Psoas muscle (tissue), 8 donors: Measurements from ENCODE around the gene PIH1D1. TPM values are rescaled to one million over a fixed set of nuclear protein-coding genes. Genes with fewer than 3 reads are reported as not detected.
A peak's percentile ranks its signal among the peaks of the same experiment; 100 is the strongest.

Experiments used
- ATAC-seq, 4 donors: fragments of 200-7000 bp; cut with Tn5 transposase; one replicate each; pipeline ENCODE4 v1.9.1; 2020; ENCODE audit warnings: moderate library complexity in 3 of 4, mild to moderate bottlenecking in 2 of 4
- DNase-seq, 2 donors: peaks; one replicate each; pipeline ENCODE4 v3.0.0-alpha.2; 2020
- H3K27ac ChIP-seq: fragments of 200-600 bp; one replicate; pipeline ENCODE4 v1.8.0; 2022
- H3K27me3 ChIP-seq, 3 donors: fragments of 200-600 bp in 1 of 3; one replicate each; pipeline versions ENCODE4 v1.6.1 to v1.8.0; 2013 to 2022; ENCODE audit warnings: low read length in 2 of 3, mild to moderate bottlenecking in 2 of 3, moderate library complexity in 1 of 3; ENCODE audit not compliant: insufficient read depth in 3 of 3
- H3K36me3 ChIP-seq, 2 donors: fragments of 200-600 bp in 1 of 2; one replicate each; pipeline versions ENCODE4 v1.6.1 to v1.8.0; 2013 to 2022; ENCODE audit warnings: low read depth in 1 of 2, mild to moderate bottlenecking in 1 of 2, moderate library complexity in 1 of 2; ENCODE audit not compliant: insufficient read depth in 1 of 2
- H3K4me1 ChIP-seq: fragments of 200-600 bp; one replicate; pipeline ENCODE4 v1.8.0; 2022
- H3K4me3 ChIP-seq: fragments of 200-600 bp; one replicate; pipeline ENCODE4 v1.8.0; 2022; ENCODE audit warnings: mild to moderate bottlenecking
- H3K9me3 ChIP-seq: fragments of 200-600 bp; one replicate; pipeline ENCODE4 v1.8.0; 2022
- WGBS, 3 donors: extraction: QIAGEN DNeasy Blood & Tissue Kit; methylation state at CpG; one replicate each; pipeline versions ENCODE4 v1.1.6 to v1.1.7; 2013; 5-methylcytosine and 5-hydroxymethylcytosine counted together
- intact Hi-C, 2 donors: fragments of 100-400 bp; cut with DNase I; formaldehyde crosslinking; loops; one replicate each; pipeline versions ENCODE4 v1.11.0 to v1.14.2; 2022
- polyA plus RNA-seq, 3 donors: library from polyadenylated mRNA; stranded (reverse); fragments of 200-250 nt; gene quantifications; one replicate each; pipeline ENCODE4 v1.2.3, GENCODE V29; 2013
- total RNA-seq, 4 donors: library from RNA; stranded (reverse); fragmentation: NEBNext Ultra II Directional in 2 of 4; extraction: Animal tissue kit (Norgen Biotek cat#: 25700) in 2 of 4; gene quantifications; one replicate each; pipeline versions ENCODE4 v1.2.1 to v1.2.4, GENCODE V29; 2021 to 2023
- TF ChIP-seq, protein P1 (sequence below): fragments of 200-600 bp; IDR thresholded peaks from one replicate; pipeline ENCODE4 v1.8.0; 2022; ENCODE audit warnings: antibody characterized with exemption
- donor health status: healthy with polysubstance abuse.
- donor health status: DM: no; HTN: no; CAD: no; lungs with moderate emphysema.
- donor health status: Bipolar disorder and iron deficiency.
- donor health status: healthy.
- donor health status: DM: yes; HTN: yes; CAD: no.
- donor health status: DM: no; HTN: no; CAD: no.
- donor health status: DM: no; HTN: no; CAD: no.
- donor health status: DM: yes; HTN: yes; CAD: no.

The PIH1D1 gene
- total and polyA plus RNA-seq, 7 donors, result 37.2 to 69.8 (median 46.4) TPM

GRCh38 chr19:49458567-49458903 lies 6.9 kb upstream of the PIH1D1 start:
- TF ChIP-seq, protein P1, sequence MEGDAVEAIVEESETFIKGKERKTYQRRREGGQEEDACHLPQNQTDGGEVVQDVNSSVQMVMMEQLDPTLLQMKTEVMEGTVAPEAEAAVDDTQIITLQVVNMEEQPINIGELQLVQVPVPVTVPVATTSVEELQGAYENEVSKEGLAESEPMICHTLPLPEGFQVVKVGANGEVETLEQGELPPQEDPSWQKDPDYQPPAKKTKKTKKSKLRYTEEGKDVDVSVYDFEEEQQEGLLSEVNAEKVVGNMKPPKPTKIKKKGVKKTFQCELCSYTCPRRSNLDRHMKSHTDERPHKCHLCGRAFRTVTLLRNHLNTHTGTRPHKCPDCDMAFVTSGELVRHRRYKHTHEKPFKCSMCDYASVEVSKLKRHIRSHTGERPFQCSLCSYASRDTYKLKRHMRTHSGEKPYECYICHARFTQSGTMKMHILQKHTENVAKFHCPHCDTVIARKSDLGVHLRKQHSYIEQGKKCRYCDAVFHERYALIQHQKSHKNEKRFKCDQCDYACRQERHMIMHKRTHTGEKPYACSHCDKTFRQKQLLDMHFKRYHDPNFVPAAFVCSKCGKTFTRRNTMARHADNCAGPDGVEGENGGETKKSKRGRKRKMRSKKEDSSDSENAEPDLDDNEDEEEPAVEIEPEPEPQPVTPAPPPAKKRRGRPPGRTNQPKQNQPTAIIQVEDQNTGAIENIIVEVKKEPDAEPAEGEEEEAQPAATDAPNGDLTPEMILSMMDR, result no peak
- peak overlapping the region; percentile 41 for H3K27ac ChIP-seq
- intact Hi-C loops, result no loop called here
- ATAC-seq, result no peak
- 81 to 92% (median 91%) methylated on average over 5 of the region's 5 CpGs for WGBS, 3 donors
- H3K4me3 ChIP-seq, result no peak overlapping the region
- peaks cover 0 to 9% of the 10 kb centered on the region in 2 donors for H3K36me3 ChIP-seq
- H3K9me3 ChIP-seq, result no peaks in the 10 kb centered on the region
- no peak for DNase-seq
- peaks cover 5% of the 10 kb centered on the region for H3K4me1 ChIP-seq
- no peaks in the 10 kb centered on the region for H3K27me3 ChIP-seq

DNA sequence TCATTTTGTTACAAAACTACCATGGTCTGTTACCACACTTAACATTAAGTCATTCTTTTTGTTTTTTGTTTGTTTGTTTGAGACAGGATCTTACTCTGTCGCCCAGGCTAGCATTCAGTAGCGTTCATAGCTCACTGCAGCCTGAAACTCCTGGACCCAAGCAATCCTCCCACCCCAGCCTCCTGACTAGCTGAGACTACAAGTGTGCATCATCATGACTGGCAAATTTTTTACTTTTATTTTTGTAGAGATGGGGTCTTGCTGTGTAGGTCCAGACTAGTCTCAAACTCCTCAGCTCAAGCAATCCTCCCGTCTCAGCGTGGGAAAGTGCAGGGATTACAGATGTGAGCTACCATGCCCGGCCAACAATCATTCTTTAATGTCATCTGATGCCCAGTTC lies 4.7 kb upstream of the PIH1D1 start:
- Histone ChIP-seq H3K9me3 (no peaks in the 10 kb centered on the region), H3K4me1 (peaks cover 5% of the 10 kb centered on the region), H3K4me3 (no peak overlapping the region), H3K27ac (peak overlapping the region; percentile 43), H3K36me3 (peaks cover 0 to 9% of the 10 kb centered on the region in 2 donors), H3K27me3 (no peaks in the 10 kb centered on the region)
- intact Hi-C loops, result no loop called here
- DNase-seq, result peak in 1 of 2 donors; percentile 56
- ATAC-seq, result no peak
- TF ChIP-seq, protein P1, result no peak
- WGBS, 3 donors, result 56 to 70% (median 61%) methylated on average over 5 of the region's 5 CpGs

DNA sequence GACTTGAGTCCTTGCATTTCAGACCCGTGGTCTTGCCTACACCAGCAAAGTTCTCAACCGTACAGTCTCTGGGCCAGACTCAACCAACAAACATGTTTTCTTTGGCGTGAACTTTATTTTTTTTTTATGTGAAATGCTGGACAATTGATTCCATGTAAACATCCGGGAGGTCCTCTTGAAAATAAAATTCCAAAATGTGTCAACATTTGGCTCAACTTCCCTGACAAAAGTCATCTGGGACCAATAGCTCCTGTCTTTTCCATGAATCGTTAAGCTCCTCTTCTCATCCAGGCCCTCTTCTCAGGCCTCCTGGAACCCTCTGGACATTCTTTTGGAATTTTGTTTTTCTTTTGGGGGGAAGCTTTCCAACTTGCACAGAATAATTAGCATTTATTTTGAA lies 4.2 kb upstream of the PIH1D1 start:
- intact Hi-C loops, result no loop called here
- H3K27ac ChIP-seq, result peak overlapping the region; percentile 46
- DNase-seq (no peak), ATAC-seq (no peak)
- WGBS, 3 donors, result 34 to 48% (median 44%) methylated on average over 5 of the region's 5 CpGs
- H3K4me3 ChIP-seq, result no peak overlapping the region
- no peaks in the 10 kb centered on the region for H3K27me3 ChIP-seq
- H3K36me3 ChIP-seq, result peaks cover 0 to 9% of the 10 kb centered on the region in 2 donors
- no peaks in the 10 kb centered on the region for H3K9me3 ChIP-seq
- TF ChIP-seq, protein P1, result no peak
- peaks cover 5% of the 10 kb centered on the region for H3K4me1 ChIP-seq

DNA sequence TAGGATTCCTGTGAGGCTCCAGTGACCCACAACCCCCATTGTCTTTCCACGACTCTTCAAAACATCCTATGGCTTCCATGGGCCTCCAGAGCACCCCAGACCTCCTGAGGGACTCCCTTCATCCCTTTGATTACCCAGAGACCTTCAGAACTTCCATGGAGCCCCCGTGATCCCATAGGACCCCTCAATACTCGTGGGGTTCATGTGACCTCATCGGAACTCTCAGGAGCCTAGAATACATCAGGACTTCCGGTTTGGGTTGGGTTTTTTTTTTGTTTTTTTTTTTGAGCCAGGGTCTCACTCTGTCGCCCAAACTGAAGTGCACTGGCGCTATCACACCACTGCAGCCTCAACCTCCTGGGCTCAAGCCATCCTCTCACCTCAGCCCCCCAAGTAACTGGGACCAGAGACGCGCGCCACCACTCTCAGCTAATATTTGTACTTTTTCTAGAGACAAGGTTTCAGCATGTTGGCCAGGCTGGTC lies 2.2 kb upstream of the PIH1D1 start:
- intact Hi-C loops, result loop anchor here in 1 of 2 donors (5.0 kb wide), 1 partner anchor 189 kb away; the partner anchor contains the start of genes RRAS and SCAF1
- peak overlapping the region; percentile 93 for H3K4me3 ChIP-seq
- TF ChIP-seq, protein P1, result no peak
- H3K4me1 ChIP-seq, result peaks cover 11% of the 10 kb centered on the region
- peaks cover 0 to 12% of the 10 kb centered on the region in 2 donors for H3K36me3 ChIP-seq
- peak overlapping the region; percentile 94 for H3K27ac ChIP-seq
- no peaks in the 10 kb centered on the region for H3K27me3 ChIP-seq
- no peak for ATAC-seq
- 37 to 42% (median 40%) methylated on average over 10 of the region's 10 CpGs for WGBS, 3 donors
- no peak for DNase-seq
- no peaks in the 10 kb centered on the region for H3K9me3 ChIP-seq
